ENCODE measurements around the gene DBNDD1.

DNA sequence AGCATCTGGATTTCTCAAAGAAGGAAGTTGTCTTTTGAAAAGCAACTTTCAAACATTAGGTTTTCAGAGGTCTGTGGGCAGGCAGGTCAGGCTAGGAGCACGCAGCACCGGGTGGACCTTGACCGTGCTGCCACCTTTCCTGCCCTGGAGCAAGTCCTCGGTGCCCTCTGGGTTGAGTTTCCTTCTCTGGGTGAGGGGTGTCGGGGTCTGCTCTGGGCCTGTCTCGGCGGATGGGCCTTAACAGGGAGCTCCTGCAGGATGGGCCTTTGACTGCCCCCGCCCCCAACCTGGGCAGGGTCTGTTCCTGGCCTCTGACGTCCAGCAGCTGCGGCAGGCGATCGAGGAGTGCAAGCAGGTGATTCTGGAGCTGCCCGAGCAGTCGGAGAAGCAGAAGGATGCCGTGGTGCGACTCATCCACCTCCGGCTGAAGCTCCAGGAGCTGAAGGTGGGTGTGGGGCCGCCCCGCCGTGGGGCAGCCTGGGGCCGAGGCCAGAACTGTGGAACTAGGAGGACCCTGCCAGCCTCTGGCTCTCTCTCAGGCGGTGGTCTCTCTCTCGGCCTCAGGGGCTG is 62.0 kb downstream of the DBNDD1 start:
- no peak for TF ChIP-seq SIN3A (IDR thresholded peaks at IDR 0.05; ENCODE audit: borderline replicate concordance, insufficient read depth, low read length)
- TF ChIP-seq, protein P1, sequence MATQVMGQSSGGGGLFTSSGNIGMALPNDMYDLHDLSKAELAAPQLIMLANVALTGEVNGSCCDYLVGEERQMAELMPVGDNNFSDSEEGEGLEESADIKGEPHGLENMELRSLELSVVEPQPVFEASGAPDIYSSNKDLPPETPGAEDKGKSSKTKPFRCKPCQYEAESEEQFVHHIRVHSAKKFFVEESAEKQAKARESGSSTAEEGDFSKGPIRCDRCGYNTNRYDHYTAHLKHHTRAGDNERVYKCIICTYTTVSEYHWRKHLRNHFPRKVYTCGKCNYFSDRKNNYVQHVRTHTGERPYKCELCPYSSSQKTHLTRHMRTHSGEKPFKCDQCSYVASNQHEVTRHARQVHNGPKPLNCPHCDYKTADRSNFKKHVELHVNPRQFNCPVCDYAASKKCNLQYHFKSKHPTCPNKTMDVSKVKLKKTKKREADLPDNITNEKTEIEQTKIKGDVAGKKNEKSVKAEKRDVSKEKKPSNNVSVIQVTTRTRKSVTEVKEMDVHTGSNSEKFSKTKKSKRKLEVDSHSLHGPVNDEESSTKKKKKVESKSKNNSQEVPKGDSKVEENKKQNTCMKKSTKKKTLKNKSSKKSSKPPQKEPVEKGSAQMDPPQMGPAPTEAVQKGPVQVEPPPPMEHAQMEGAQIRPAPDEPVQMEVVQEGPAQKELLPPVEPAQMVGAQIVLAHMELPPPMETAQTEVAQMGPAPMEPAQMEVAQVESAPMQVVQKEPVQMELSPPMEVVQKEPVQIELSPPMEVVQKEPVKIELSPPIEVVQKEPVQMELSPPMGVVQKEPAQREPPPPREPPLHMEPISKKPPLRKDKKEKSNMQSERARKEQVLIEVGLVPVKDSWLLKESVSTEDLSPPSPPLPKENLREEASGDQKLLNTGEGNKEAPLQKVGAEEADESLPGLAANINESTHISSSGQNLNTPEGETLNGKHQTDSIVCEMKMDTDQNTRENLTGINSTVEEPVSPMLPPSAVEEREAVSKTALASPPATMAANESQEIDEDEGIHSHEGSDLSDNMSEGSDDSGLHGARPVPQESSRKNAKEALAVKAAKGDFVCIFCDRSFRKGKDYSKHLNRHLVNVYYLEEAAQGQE (IDR thresholded peaks at IDR 0.05; ENCODE audit: insufficient read depth in 1 of 2, low read depth in 2 of 2, low read length in 2 of 2) = no peak

All from PFSK-1 (cell line).